Endometrial microvascular endothelial cells (primary cell): ENCODE measurements around the gene SNIP1. TPM values are rescaled to one million over a fixed set of nuclear protein-coding genes. Genes with fewer than 3 reads are reported as not detected.

Experiments used
- in situ Hi-C: cut with HindIII; loops from 2 replicates; pipeline ENCODE4 v1.10.0; 2017; ENCODE audit warnings: low sequenced_read_pairs, low pct_unique_long_range_greater_than_20kb; ENCODE audit errors: inconsistent ontology term
- total RNA-seq: library from RNA; depleted of rRNA; stranded (reverse); fragments of >200 nt; gene quantifications from one replicate; pipeline ENCODE4 v1.2.3, GENCODE V29; 2015; ENCODE audit errors: inconsistent ontology term

SNIP1 gene
- total RNA-seq, 1 donor from 2014 or later: 8.3 TPM

DNA sequence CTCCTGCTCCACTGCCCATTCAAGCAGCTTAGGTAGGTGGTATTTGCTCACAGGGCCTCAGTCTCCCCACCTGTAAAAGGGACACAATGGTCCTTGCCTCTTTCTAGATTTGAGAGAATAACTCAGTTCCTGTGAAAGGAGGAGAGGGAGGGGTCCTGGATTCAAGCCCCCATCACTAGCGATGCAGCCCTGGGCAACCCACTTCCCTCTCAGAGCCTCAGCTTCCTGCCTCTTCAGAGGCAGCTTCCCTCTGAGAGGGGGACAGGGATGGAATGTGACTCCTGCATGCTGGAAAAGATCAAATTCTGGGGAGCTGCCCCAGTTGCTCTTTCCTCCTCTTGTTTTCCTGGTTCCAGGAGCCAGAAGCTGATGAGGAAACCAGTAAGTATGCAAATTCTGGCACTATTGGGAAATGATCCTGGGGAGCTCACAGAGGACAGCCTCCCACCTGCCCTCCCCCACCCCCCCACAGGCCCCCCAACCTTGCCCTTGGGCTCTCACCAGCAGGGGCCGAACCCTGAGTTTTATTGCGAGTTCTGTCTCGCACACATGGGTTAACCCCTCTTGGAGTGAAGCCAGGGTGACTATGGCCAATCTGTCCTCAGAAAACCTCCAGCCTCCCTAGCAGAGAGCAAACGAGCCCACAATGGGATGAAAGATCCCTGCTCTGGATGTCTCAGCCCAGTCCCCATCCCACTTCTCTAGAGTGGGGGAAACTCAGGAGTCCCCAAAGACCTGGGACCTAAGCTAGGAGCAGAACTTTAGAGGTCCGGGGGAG, 68.0 kb downstream of the SNIP1 start:
- in situ Hi-C loops: no loop called here

Other genes with a start within 250 kb of the SNIP1 start
- 6.5 TPM for gene ZC3H12A, start 79.7 kb downstream of the SNIP1 start, total RNA-seq
- 80.2 TPM for gene MEAF6, start 39.5 kb downstream of the SNIP1 start, total RNA-seq
- 0.84 TPM for gene DNALI1, start 2.6 kb upstream of the SNIP1 start, total RNA-seq
- gene GNL2, start 41.6 kb upstream of the SNIP1 start, total RNA-seq: 48.4 TPM
- not detected for gene RSPO1, start 80.6 kb upstream of the SNIP1 start, total RNA-seq
- gene CDCA8, start 138.2 kb upstream of the SNIP1 start, total RNA-seq: 47.8 TPM
- not detected for gene EPHA10, start 210.8 kb upstream of the SNIP1 start, total RNA-seq
- gene MANEAL, start 239.6 kb upstream of the SNIP1 start, total RNA-seq: not detected